CD4-positive, alpha-beta T cell treated with Interleukin-4 for 4 hours (primary cell): Measurements from ENCODE around the gene PLXNB3.

Experiments
- DNase-seq: peaks from one replicate; pipeline ENCODE4 v3.0.0-alpha.2; 2020

PLXNB3 gene

DNA sequence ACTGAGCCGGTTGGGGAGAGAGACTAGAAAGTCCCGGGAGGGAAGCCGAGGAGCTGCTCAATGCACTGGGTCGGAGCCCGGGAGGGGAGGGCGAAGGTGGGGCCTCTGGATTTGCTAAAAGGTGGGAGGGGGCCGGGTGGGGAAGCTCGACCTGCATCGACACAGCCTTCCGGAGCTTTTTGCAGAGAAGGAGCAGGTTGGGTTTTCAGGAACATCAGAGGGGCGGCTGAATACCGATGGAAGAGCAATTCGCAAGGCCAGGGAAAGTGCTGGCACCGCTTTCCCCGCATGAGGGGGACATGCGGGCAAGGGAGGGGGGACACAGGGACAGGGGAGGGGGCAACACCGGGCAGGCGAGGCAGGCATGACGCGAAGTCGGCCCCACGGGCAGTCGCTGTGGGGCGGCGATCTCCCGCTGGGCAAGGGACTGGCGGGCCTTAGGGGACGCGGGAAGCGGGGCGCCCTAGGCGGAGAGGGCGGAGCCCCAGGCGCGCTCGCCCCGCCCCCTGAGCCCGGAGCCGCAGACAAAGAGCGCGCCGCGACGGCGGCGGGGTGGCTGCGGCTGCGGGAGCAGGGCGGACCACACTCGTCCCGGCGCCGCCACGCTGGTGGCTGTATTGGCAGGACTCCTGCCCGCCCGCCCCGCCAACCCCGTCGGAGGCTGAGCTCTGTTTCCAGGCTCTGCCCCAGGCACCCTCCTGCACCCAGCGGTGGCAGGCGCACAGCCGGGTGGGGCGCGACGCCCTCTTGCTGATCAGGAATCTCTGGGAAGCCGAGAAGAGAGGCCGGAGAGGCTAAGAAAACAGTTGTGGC is 54.7 kb downstream of the PLXNB3 start:
- DNase-seq, result peak; percentile 14

DNA sequence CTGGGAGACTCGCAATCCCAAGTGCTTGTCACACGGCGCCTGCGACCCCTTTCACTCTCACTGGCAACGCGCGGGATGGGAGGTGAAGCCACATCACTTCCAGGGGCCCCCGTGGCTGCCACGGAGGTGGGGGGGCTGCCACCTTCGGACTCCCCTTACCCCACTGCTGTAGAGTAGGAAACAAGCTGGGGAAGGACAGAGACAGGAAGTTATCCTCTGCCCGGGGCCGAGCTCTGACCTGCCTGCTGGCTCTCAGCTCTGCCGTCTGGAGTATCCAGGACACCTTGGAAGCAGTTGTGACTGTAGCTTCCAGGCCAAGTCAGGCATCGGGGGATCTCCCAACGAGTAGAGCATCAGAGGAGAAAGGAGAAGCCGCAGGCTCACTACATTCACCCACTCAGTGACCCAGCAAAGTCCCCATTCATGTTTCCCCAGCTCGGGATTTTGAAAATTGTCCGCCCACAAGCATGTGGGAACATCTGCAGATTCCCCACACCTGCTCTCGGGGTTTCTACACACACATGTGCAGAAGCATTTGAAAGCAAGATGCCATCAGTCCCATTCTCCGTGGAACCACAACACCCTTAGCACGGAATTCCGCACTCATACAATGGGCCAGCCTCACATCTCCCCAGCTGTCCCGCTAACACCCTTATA is 55.5 kb downstream of the PLXNB3 start:
- no peak for DNase-seq

DNA sequence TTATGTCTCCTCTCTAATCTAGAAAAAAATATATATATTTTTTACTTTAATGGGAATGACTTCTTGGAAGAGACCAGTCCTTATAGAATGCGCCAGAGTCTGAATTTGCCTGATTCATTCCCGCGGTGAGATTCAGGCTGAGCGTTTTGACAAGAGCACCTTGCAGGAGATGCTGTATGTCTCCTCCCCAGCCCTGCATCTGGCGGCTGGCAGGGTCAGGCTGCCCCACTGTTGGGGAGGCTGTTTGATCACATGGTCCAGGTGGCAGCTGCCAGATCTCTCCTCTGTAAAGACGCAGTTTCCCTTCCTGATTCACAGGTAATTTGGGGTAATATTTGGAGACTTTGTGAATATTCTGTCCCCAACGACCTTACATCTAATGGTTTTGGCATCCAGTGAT is 56.6 kb downstream of the PLXNB3 start:
- no peak for DNase-seq

GRCh38 chrX:153821066-153821465 is 57.0 kb downstream of the PLXNB3 start:
- no peak for DNase-seq

GRCh38 chrX:153824348-153824747 is 60.3 kb downstream of the PLXNB3 start:
- no peak for DNase-seq

DNA sequence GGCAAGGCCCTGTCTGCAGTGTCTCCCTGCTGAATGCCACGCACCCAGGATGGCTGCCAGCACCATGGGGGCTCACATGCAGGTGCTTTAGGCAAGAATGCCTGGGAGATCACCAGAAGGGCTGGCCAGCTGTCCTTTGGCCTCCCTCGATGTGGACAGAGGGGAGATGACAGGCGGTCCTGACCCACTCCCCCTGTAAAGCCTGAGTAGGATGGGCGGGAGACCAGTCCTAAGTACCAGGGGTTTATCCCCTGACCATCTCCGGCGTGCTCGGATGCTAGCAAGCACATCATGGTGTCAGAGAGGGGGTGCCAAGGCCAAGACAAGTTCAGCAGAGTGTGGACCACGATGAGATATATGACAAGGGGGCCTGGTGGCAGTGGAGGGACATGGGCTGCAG is 61.0 kb downstream of the PLXNB3 start:
- no peak for DNase-seq
